ES-I3 (cell line): Measurements from ENCODE around the gene MRPL52.

Source experiments
- H3K36me3 ChIP-seq: 2 replicates; pipeline ENCODE4 v1.6.1; 2013; ENCODE audit warnings: mild to moderate bottlenecking, low read length, control low read depth, moderate library complexity; ENCODE audit not compliant: insufficient read depth
- H3K4me1 ChIP-seq: 2 replicates; pipeline ENCODE4 v1.6.1; 2013; ENCODE audit warnings: mild to moderate bottlenecking, control low read depth, low read length; ENCODE audit not compliant: insufficient read depth
- H3K9ac ChIP-seq: 2 replicates; pipeline ENCODE4 v1.6.1; 2013; ENCODE audit warnings: low read depth, mild to moderate bottlenecking, low read length, moderate library complexity
- H3K9me3 ChIP-seq: 2 replicates; pipeline ENCODE4 v1.6.1; 2013; ENCODE audit warnings: mild to moderate bottlenecking, low read length, moderate library complexity; ENCODE audit not compliant: control insufficient read depth, insufficient read depth

The MRPL52 gene

DNA sequence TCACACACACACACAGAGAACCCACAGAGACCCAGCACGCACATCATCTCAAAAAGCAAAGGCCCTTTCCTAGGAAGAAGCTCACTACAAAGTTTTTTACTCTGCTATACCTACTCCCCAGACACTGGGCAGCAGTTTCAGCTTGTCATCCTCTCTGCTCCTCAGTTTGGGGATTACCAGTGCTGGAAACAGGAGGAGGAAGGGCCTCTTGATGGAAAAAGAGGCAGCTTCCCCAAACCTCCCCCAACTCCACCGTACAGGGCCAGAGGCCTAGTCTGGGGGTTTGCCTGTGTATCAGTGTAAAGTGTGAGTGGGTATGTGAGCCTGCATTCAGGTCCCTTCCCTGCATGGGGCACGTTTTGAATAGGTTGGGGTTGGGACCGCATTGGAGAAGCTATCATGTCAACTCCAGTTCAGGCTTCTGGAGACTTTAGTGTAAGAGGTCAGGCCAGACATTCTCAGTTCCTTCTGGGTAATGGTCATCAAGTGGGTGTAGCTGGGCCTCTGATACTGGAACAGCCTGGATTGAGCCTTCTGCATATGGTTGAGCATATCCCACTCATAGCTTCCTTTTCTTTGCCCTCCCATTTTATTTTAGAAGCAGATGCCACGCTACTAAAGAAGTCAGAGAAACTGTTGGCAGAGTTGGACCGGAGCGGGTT is 54.5 kb downstream of the MRPL52 start:
- H3K9me3 ChIP-seq: no peaks in the 10 kb centered on the region
- no peak overlapping the region for H3K9ac ChIP-seq
- peaks cover 25% of the 10 kb centered on the region; the same call in 1 of the 2 replicates for H3K4me1 ChIP-seq
- H3K36me3 ChIP-seq: no peaks in the 10 kb centered on the region
